SK-N-SH treated with all-trans-retinoic acid at 6 μM for 48 hours (cell line): Measurements from ENCODE around the gene MYO1B.

Source experiments
- ATAC-seq: fragments of 200-7000 bp; cut with Tn5 transposase; 3 replicates; pipeline ENCODE4 v1.9.1; 2020; ENCODE audit warnings: mild to moderate bottlenecking, moderate library complexity
- ARNTL ChIP-seq: fragments of 450-650 bp; formaldehyde crosslinking; IDR thresholded peaks from 2 replicates; pipeline ENCODE4 v1.5.0; 2020; ENCODE audit warnings: low read depth, mild to moderate bottlenecking, moderate library complexity, borderline replicate concordance
- BACH2 ChIP-seq: fragments of 250-450 bp; sonication (Bioruptor Pico); IDR thresholded peaks from 2 replicates; pipeline ENCODE4 v1.9.0; 2021; ENCODE audit warnings: mild to moderate bottlenecking, borderline replicate concordance
- CSDC2 ChIP-seq: fragments of 250-450 bp; sonication (Bioruptor Pico); IDR thresholded peaks from 2 replicates; pipeline ENCODE4 v1.5.0; 2020; ENCODE audit warnings: mild to moderate bottlenecking, moderate library complexity
- CSRNP3 ChIP-seq: fragments of 250-450 bp; sonication (Bioruptor Pico); IDR thresholded peaks from 2 replicates; pipeline ENCODE4 v1.5.1; 2021; ENCODE audit warnings: mild to moderate bottlenecking, moderate library complexity
- GLIS3 ChIP-seq: fragments of 250-450 bp; sonication (Bioruptor Pico); IDR thresholded peaks from 2 replicates; pipeline ENCODE4 v1.5.0; 2020; ENCODE audit warnings: mild to moderate bottlenecking, moderate library complexity
- ISL1 ChIP-seq: fragments of 250-450 bp; sonication (Bioruptor Pico); IDR thresholded peaks from 2 replicates; pipeline ENCODE4 v2.1.2; 2022; ENCODE audit warnings: mild to moderate bottlenecking, moderate library complexity
- POU6F1 ChIP-seq: fragments of 250-450 bp; sonication (Bioruptor Pico); IDR thresholded peaks from 2 replicates; pipeline ENCODE4 v1.8.0; 2021; ENCODE audit warnings: low read depth, mild to moderate bottlenecking, moderate library complexity, borderline replicate concordance
- PPARA ChIP-seq: fragments of 250-450 bp; sonication (Bioruptor Pico); IDR thresholded peaks from 2 replicates; pipeline ENCODE4 v1.5.0; 2020; ENCODE audit warnings: mild to moderate bottlenecking, borderline replicate concordance
- RARB ChIP-seq: fragments of 250-450 bp; sonication (Bioruptor Pico); IDR thresholded peaks from 2 replicates; pipeline ENCODE4 v1.8.0; 2021; ENCODE audit warnings: mild to moderate bottlenecking, moderate library complexity
- SNAI2 ChIP-seq: fragments of 250-450 bp; sonication (Bioruptor Pico); IDR thresholded peaks from 2 replicates; pipeline ENCODE4 v1.5.0; 2020; ENCODE audit warnings: mild to moderate bottlenecking, moderate library complexity
- TCF4 ChIP-seq: fragments of 250-450 bp; sonication (Bioruptor Pico); IDR thresholded peaks from 2 replicates; pipeline ENCODE4 v1.8.0; 2021; ENCODE audit warnings: mild to moderate bottlenecking, moderate library complexity, borderline replicate concordance
- TOX ChIP-seq: fragments of 250-450 bp; sonication (Bioruptor Pico); IDR thresholded peaks from 2 replicates; pipeline ENCODE4 v1.8.0; 2021; ENCODE audit warnings: mild to moderate bottlenecking, moderate library complexity, borderline replicate concordance
- ZC3H10 ChIP-seq: fragments of 250-450 bp; sonication (Bioruptor Pico); IDR thresholded peaks from 2 replicates; pipeline ENCODE4 v1.5.1; 2021; ENCODE audit warnings: mild to moderate bottlenecking, moderate library complexity
- ZFP3 ChIP-seq: fragments of 250-450 bp; sonication (Bioruptor Pico); IDR thresholded peaks from 2 replicates; pipeline ENCODE4 v1.5.0; 2020; ENCODE audit warnings: mild to moderate bottlenecking, moderate library complexity
- ZFP30 ChIP-seq: fragments of 450-650 bp; formaldehyde crosslinking; IDR thresholded peaks from 2 replicates; pipeline ENCODE4 v1.5.0; 2022; ENCODE audit warnings: mild to moderate bottlenecking, moderate library complexity
- ZNF565 ChIP-seq: fragments of 450-650 bp; formaldehyde crosslinking; conservative IDR thresholded peaks from 2 replicates; pipeline ENCODE4 v1.5.0; 2020; ENCODE audit warnings: low read depth, mild to moderate bottlenecking, moderate library complexity
- ZNF70 ChIP-seq: fragments of 450-650 bp; formaldehyde crosslinking; IDR thresholded peaks from 2 replicates; pipeline ENCODE4 v1.5.0; 2020; ENCODE audit warnings: mild to moderate bottlenecking, moderate library complexity
- ZNF8 ChIP-seq: fragments of 450-650 bp; formaldehyde crosslinking; IDR thresholded peaks from 2 replicates; pipeline ENCODE4 v1.5.0; 2020; ENCODE audit warnings: mild to moderate bottlenecking, moderate library complexity
- TF ChIP-seq, protein P1 (sequence below): fragments of 250-450 bp; sonication (Bioruptor Pico); IDR thresholded peaks from 2 replicates; pipeline ENCODE4 v1.5.0; 2020; ENCODE audit warnings: mild to moderate bottlenecking, moderate library complexity
- TF ChIP-seq, protein P2 (sequence below): fragments of 250-450 bp; sonication (Bioruptor Pico); IDR thresholded peaks from 2 replicates; pipeline ENCODE4 v1.5.1; 2020; ENCODE audit warnings: low read depth, mild to moderate bottlenecking, moderate library complexity

MYO1B gene

DNA sequence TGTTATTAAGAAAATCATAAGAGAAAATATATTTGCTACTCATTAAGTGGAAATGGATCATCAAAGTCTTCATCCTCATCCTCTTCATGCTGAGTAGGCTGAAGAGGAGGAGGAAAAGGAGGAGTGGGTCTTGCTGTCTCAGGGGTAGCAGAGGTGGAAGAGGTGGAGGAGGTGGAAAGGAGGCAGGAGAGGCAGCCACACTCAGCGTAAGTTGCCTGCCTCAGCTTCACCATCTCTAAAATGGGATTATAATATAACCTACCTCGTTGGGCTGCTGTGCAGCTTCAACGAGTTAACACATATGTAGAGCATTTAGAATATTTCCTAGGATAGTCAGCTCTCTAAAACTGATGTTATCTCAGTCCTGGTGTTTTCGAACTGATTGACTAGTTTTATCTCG is 4.3 kb upstream of the MYO1B start (continued):
- no peak for TF ChIP-seq TCF4 (CRISPR knock-in tag)
- TF ChIP-seq PPARA (CRISPR knock-in tag) = no peak
- TF ChIP-seq POU6F1 (CRISPR knock-in tag) = no peak
- TF ChIP-seq ZFP30 = no peak
- TF ChIP-seq, protein P1, sequence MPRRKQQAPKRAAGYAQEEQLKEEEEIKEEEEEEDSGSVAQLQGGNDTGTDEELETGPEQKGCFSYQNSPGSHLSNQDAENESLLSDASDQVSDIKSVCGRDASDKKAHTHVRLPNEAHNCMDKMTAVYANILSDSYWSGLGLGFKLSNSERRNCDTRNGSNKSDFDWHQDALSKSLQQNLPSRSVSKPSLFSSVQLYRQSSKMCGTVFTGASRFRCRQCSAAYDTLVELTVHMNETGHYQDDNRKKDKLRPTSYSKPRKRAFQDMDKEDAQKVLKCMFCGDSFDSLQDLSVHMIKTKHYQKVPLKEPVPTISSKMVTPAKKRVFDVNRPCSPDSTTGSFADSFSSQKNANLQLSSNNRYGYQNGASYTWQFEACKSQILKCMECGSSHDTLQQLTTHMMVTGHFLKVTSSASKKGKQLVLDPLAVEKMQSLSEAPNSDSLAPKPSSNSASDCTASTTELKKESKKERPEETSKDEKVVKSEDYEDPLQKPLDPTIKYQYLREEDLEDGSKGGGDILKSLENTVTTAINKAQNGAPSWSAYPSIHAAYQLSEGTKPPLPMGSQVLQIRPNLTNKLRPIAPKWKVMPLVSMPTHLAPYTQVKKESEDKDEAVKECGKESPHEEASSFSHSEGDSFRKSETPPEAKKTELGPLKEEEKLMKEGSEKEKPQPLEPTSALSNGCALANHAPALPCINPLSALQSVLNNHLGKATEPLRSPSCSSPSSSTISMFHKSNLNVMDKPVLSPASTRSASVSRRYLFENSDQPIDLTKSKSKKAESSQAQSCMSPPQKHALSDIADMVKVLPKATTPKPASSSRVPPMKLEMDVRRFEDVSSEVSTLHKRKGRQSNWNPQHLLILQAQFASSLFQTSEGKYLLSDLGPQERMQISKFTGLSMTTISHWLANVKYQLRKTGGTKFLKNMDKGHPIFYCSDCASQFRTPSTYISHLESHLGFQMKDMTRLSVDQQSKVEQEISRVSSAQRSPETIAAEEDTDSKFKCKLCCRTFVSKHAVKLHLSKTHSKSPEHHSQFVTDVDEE (CRISPR knock-in tag) = no peak

DNA sequence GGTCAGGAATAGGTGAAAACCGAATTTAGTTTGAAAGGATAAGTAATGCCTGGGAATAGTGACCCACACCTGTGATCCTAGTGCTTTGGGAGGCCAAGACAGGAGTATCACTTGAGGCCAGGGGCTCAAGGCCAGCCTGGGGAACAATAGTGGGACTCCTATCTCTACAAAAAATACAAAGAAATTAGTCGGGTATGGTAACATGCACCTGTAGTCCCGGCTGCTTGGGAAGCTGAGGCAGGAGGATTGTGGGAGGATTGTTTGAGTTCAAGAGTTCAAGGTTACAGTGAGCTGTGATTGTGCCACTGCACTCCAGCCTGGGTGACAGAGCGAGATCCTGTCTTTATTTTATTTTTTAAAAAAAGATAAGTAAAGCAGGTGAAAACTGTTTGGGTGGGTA is 3.8 kb upstream of the MYO1B start:
- ATAC-seq = no peak
- TF ChIP-seq ARNTL (CRISPR knock-in tag) (no peak), ZNF70 (no peak), SNAI2 (CRISPR knock-in tag) (no peak), ZNF565 (no peak)
- TF ChIP-seq, protein P2, sequence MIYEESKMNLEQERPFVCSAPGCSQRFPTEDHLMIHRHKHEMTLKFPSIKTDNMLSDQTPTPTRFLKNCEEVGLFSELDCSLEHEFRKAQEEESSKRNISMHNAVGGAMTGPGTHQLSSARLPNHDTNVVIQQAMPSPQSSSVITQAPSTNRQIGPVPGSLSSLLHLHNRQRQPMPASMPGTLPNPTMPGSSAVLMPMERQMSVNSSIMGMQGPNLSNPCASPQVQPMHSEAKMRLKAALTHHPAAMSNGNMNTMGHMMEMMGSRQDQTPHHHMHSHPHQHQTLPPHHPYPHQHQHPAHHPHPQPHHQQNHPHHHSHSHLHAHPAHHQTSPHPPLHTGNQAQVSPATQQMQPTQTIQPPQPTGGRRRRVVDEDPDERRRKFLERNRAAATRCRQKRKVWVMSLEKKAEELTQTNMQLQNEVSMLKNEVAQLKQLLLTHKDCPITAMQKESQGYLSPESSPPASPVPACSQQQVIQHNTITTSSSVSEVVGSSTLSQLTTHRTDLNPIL (CRISPR knock-in tag) = no peak

GRCh38 chr2:191243154-191243553 is 2.0 kb upstream of the MYO1B start:
- ATAC-seq = no peak
- TF ChIP-seq GLIS3 (CRISPR knock-in tag) (no peak), ZNF8 (CRISPR knock-in tag) (no peak), TOX (CRISPR knock-in tag) (no peak), RARB (CRISPR knock-in tag) (no peak), CSRNP3 (CRISPR knock-in tag) (no peak), ZC3H10 (CRISPR knock-in tag) (no peak), ZFP3 (CRISPR knock-in tag) (no peak), TCF4 (CRISPR knock-in tag) (no peak), BACH2 (CRISPR knock-in tag) (no peak), ARNTL (CRISPR knock-in tag) (no peak), ZNF565 (no peak), ISL1 (no peak), CSDC2 (CRISPR knock-in tag) (no peak), ZFP30 (no peak)
- TF ChIP-seq, protein P2 (CRISPR knock-in tag) = no peak
- TF ChIP-seq, protein P1 (CRISPR knock-in tag) = no peak
